ENCODE results near the gene NAA15. TPM values are rescaled to one million over a fixed set of nuclear protein-coding genes. Genes with fewer than 3 reads are reported as not detected.

NAA15 gene
- total and polyA plus RNA-seq, 2 donors (not counting 3 experiments of a cell fraction or from before 2014, with no cell fraction given) = 4.5 to 67.9 TPM

DNA sequence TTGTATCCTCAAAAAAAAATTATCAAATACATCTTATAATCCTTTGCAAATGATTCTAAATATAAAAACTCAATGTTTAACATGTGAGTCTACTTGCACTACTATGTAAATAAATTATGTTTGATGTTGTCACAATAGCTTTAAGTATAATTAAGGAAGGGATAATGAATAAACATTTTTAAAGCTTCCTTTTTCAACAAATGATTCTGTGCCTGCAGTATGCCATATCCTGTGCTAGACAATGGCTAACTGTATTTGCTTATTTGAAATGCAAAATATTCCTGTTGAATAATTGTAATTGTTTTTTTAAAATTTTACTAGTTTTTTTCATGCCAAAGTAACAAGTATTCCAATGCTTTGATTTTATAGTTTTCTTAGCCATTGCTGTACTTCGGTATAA lies 60.0 kb downstream of the NAA15 start:
- Histone ChIP-seq H3K79me2 (ENCODE audit: control insufficient read depth, insufficient read depth, low read length) (peaks cover 11% of the 10 kb centered on the region), H3K9me1 (replicated peaks; ENCODE audit: control insufficient read depth, extremely low read depth, insufficient read depth, low read length) (no peaks in the 10 kb centered on the region), H3K27ac (ENCODE audit: insufficient read depth, low read depth, low read length) (no peak overlapping the region), H3K4me2 (ENCODE audit: insufficient read depth, low read length) (no peak overlapping the region), H3K36me3 (ENCODE audit: control insufficient read depth in 2 of 2, extremely low read depth in 1 of 2, insufficient read depth in 2 of 2, low read length in 2 of 2) (peaks cover 0 to 9% of the 10 kb centered on the region in 2 experiments), H3K9ac (replicated peaks; ENCODE audit: extremely low read depth, insufficient read depth, low read length) (no peak overlapping the region), H4K20me1 (replicated peaks; ENCODE audit: control insufficient read depth, extremely low read depth, insufficient read depth, low read length) (no peaks in the 10 kb centered on the region), H2AFZ (ENCODE audit: low read depth, low read length) (no peak overlapping the region), H3K4me3 (replicated peaks in 1 of 3; ENCODE audit: insufficient read depth in 1 of 3, low read depth in 1 of 3, low read length in 3 of 3) (no peak overlapping the region), H3K4me1 (ENCODE audit: control insufficient read depth, extremely low read depth, insufficient read depth, low read length) (peaks cover 12% of the 10 kb centered on the region), H3K27me3 (ENCODE audit: control insufficient read depth in 2 of 2, insufficient read depth in 2 of 2, low read length in 2 of 2) (no peaks in the 10 kb centered on the region), H3K9me3 (replicated peaks; ENCODE audit: control insufficient read depth, insufficient read depth, low read length) (no peaks in the 10 kb centered on the region)
- DNase-seq (ENCODE audit: low read depth, low spot score) (no peak), FAIRE-seq (no peak)
- intact Hi-C loops (cut with micrococcal nuclease) = no loop called here
- no TSS peak for BruUV-seq (replicated peaks)
- dilution Hi-C loops (cut with MboI; ENCODE audit: extremely low pct_ligation_motif_present, low sequenced_read_pairs) = no loop called here
- ChIA-PET POLR2A (no interaction called here), CTCF (interaction anchor here (0.8 to 1.4 kb wide), 3 partner anchors 59 to 136 kb away, joined by 3 to 4 read pairs (median 3); partner anchors contain the start of gene NDUFC1)
- TF ChIP-seq FOS (IDR thresholded peaks at IDR 0.05; ENCODE audit: borderline replicate concordance, insufficient read depth, low read length) = no peak
- TF ChIP-seq EZH2 (IDR thresholded peaks at IDR 0.05; ENCODE audit: borderline replicate concordance, low read depth, low read length, severe bottlenecking) = no peak

DNA sequence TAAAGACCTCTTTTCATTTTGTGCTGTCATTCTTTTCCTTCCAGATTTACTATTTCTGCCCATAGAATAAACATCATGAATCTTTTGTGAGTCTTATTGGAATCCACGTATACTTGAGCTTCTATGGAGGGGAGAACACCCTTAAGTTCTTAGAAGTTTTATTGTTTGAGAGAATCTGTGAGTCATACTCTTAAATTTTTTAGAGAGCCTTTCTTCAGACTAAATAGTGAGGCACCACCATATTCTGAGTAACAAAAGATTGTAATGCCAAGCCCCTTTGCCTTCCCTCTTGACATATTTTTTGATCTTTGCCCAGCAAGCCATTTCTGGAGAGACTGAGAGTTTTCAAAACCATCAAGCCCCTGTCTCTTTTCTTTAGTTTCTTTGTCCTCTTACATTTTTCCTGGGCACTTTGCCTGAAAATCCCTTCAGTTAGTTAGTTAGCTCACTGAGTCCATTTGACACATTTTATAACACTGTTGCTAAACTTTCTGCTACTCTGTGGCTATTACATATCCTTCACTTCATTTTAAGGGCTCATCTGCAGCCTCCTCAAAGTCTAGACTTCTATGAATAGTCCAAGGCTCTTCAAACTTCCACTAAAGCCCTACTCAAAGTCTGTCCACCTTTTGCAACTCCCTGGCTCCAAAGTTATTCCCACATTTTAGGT lies 66.3 kb downstream of the NAA15 start:
- CTCF ChIA-PET = interaction anchor here (0.9 to 1.9 kb wide), 2 partner anchors 22 to 72 kb away, joined by 3 to 5 read pairs; no protein-coding TSS in a partner anchor
- intact Hi-C loops (cut with micrococcal nuclease) = no loop called here

More for the DNA sequence above, 66.3 kb downstream of the NAA15 start:
- DNase-seq (ENCODE audit: low read depth, low spot score) (peak; percentile 31), FAIRE-seq (no peak)
- Histone ChIP-seq H3K9me1 (replicated peaks; ENCODE audit: control insufficient read depth, extremely low read depth, insufficient read depth, low read length) (no peaks in the 10 kb centered on the region), H2AFZ (ENCODE audit: low read depth, low read length) (no peak overlapping the region), H3K4me3 (replicated peaks in 1 of 3; ENCODE audit: insufficient read depth in 1 of 3, low read depth in 1 of 3, low read length in 3 of 3) (no peak overlapping the region), H3K4me2 (ENCODE audit: insufficient read depth, low read length) (no peak overlapping the region), H3K4me1 (ENCODE audit: control insufficient read depth, extremely low read depth, insufficient read depth, low read length) (peaks cover 7% of the 10 kb centered on the region), H3K36me3 (ENCODE audit: control insufficient read depth in 2 of 2, extremely low read depth in 1 of 2, insufficient read depth in 2 of 2, low read length in 2 of 2) (peaks cover 2 to 10% of the 10 kb centered on the region in 2 experiments), H4K20me1 (replicated peaks; ENCODE audit: control insufficient read depth, extremely low read depth, insufficient read depth, low read length) (no peaks in the 10 kb centered on the region), H3K9me3 (replicated peaks; ENCODE audit: control insufficient read depth, insufficient read depth, low read length) (no peaks in the 10 kb centered on the region), H3K27ac (ENCODE audit: insufficient read depth, low read depth, low read length) (peak overlapping the region; percentile 10), H3K27me3 (ENCODE audit: control insufficient read depth in 2 of 2, insufficient read depth in 2 of 2, low read length in 2 of 2) (no peaks in the 10 kb centered on the region), H3K79me2 (ENCODE audit: control insufficient read depth, insufficient read depth, low read length) (peaks cover 21% of the 10 kb centered on the region), H3K9ac (replicated peaks; ENCODE audit: extremely low read depth, insufficient read depth, low read length) (no peak overlapping the region)
- POLR2A ChIA-PET = no interaction called here
- BruUV-seq (replicated peaks) = no TSS peak
- no peak for TF ChIP-seq FOS (IDR thresholded peaks at IDR 0.05; ENCODE audit: borderline replicate concordance, insufficient read depth, low read length)
- TF ChIP-seq GATA2 (IDR thresholded peaks at IDR 0.05; ENCODE audit: insufficient read depth, insufficient read length, low read depth, low read length) = no peak
- no peak for TF ChIP-seq MYC (IDR thresholded peaks at IDR 0.05; ENCODE audit: low read depth, low read length)
- no peak for TF ChIP-seq CTCF (IDR thresholded peaks at IDR 0.05; ENCODE audit: extremely low read depth in 1 of 2, insufficient read depth in 1 of 2, low read depth in 1 of 2, low read length in 2 of 2)
- no peak for TF ChIP-seq EZH2 (IDR thresholded peaks at IDR 0.05; ENCODE audit: borderline replicate concordance, low read depth, low read length, severe bottlenecking)
- TF ChIP-seq, protein P1, sequence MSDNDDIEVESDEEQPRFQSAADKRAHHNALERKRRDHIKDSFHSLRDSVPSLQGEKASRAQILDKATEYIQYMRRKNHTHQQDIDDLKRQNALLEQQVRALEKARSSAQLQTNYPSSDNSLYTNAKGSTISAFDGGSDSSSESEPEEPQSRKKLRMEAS (IDR thresholded peaks at IDR 0.05; ENCODE audit: insufficient read depth, insufficient read length) = no peak
- TF ChIP-seq POLR2A (IDR thresholded peaks at IDR 0.05; ENCODE audit: low read depth, low read length) = no peak
- no peak for TF ChIP-seq POLR2AphosphoS5 (IDR thresholded peaks at IDR 0.05; ENCODE audit: insufficient read depth, low read depth, low read length)
- TF ChIP-seq JUN (IDR thresholded peaks at IDR 0.05; ENCODE audit: borderline replicate concordance, insufficient read depth, insufficient read length, low read depth) = no peak
- dilution Hi-C loops (cut with MboI; ENCODE audit: extremely low pct_ligation_motif_present, low sequenced_read_pairs) = no loop called here

Data from endothelial cell of umbilical vein (primary cell).